Medulla oblongata (tissue), 1 donor: ENCODE results near the gene MAGI2.
"Not testable (repeated sequence)": the region's sequence is repeated elsewhere in the genome, so short reads cannot be mapped to it uniquely, and the experiment has no call there.

Experiments
- DNase-seq: peaks from one replicate; pipeline ENCODE4 v3.0.0-alpha.2; 2015; ENCODE audit errors: extremely low spot score

MAGI2 gene

GRCh38 chr7:79159040-79159664 lies 294.3 kb downstream of the MAGI2 start:
- no peak for DNase-seq

- DNase-seq: no peak
Observed at GRCh38 chr7:79157281-79157680, 296.2 kb downstream of the MAGI2 start.

- DNase-seq: no peak
Observed at GRCh38 chr7:79149831-79150230, 303.6 kb downstream of the MAGI2 start.

- DNase-seq: no peak
Observed at GRCh38 chr7:79142706-79143105, 310.8 kb downstream of the MAGI2 start.

- DNase-seq: no peak
Observed at GRCh38 chr7:79141252-79141651, 312.2 kb downstream of the MAGI2 start.

- no peak for DNase-seq
Observed at GRCh38 chr7:79137942-79138341, 315.5 kb downstream of the MAGI2 start.

- DNase-seq: no peak
Observed at GRCh38 chr7:79132844-79133451, 320.5 kb downstream of the MAGI2 start.

GRCh38 chr7:79130715-79131114 lies 322.8 kb downstream of the MAGI2 start:
- DNase-seq: no peak

GRCh38 chr7:79124331-79124730 lies 329.1 kb downstream of the MAGI2 start:
- no peak for DNase-seq

- DNase-seq: no peak
Observed at GRCh38 chr7:79118143-79118542, 335.3 kb downstream of the MAGI2 start.

- DNase-seq: no peak
Observed at GRCh38 chr7:79096361-79096805, 357.1 kb downstream of the MAGI2 start.

GRCh38 chr7:79093421-79093820 lies 360.0 kb downstream of the MAGI2 start:
- no peak for DNase-seq

GRCh38 chr7:79091661-79092060 lies 361.8 kb downstream of the MAGI2 start:
- DNase-seq: no peak

- no peak for DNase-seq
Observed at GRCh38 chr7:79091011-79091410, 362.5 kb downstream of the MAGI2 start.

GRCh38 chr7:79090543-79090942 lies 362.9 kb downstream of the MAGI2 start:
- DNase-seq: no peak

- DNase-seq: no peak
Observed at GRCh38 chr7:79084423-79084822, 369.0 kb downstream of the MAGI2 start.

GRCh38 chr7:79079919-79080554 lies 373.4 kb downstream of the MAGI2 start:
- DNase-seq: no peak

- no peak for DNase-seq
Observed at GRCh38 chr7:79078273-79078672, 375.2 kb downstream of the MAGI2 start.

GRCh38 chr7:79071187-79071586 lies 382.3 kb downstream of the MAGI2 start:
- not testable (repeated sequence) for DNase-seq

- no peak for DNase-seq
Observed at GRCh38 chr7:79064187-79064823, 389.2 kb downstream of the MAGI2 start.

GRCh38 chr7:79063019-79063698 lies 390.3 kb downstream of the MAGI2 start:
- DNase-seq: no peak

GRCh38 chr7:79060498-79060897 lies 393.0 kb downstream of the MAGI2 start:
- no peak for DNase-seq
